DMS 273 (cell line): Measurements from ENCODE around the gene PLEKHG7.

ENCODE experiments used
- DNase-seq: peaks from one replicate; lab custom pipeline; 2025; ENCODE audit not compliant: unreplicated experiment; lab: John Stamatoyannopoulos, UW

The PLEKHG7 gene

GRCh38 chr12:92707926-92708325 is 5.1 kb downstream of the PLEKHG7 start:
- no peak for DNase-seq

- no peak for DNase-seq
Measured at GRCh38 chr12:92715625-92716024, 12.8 kb downstream of the PLEKHG7 start.

- DNase-seq: peak; percentile 17
Measured at GRCh38 chr12:92717202-92717601, 14.4 kb downstream of the PLEKHG7 start.

GRCh38 chr12:92718483-92718990 is 15.7 kb downstream of the PLEKHG7 start:
- no peak for DNase-seq

GRCh38 chr12:92719674-92720073 is 16.9 kb downstream of the PLEKHG7 start:
- no peak for DNase-seq

- no peak for DNase-seq
Measured at GRCh38 chr12:92721130-92721529, 18.3 kb downstream of the PLEKHG7 start.

GRCh38 chr12:92721656-92722055 is 18.9 kb downstream of the PLEKHG7 start:
- DNase-seq: no peak

GRCh38 chr12:92722897-92723296 is 20.1 kb downstream of the PLEKHG7 start:
- no peak for DNase-seq

- no peak for DNase-seq
Measured at GRCh38 chr12:92726850-92727249, 24.1 kb downstream of the PLEKHG7 start.

GRCh38 chr12:92729773-92730305 is 27.1 kb downstream of the PLEKHG7 start:
- no peak for DNase-seq

GRCh38 chr12:92730758-92731157 is 28.0 kb downstream of the PLEKHG7 start:
- no peak for DNase-seq

GRCh38 chr12:92732216-92732615 is 29.4 kb downstream of the PLEKHG7 start:
- DNase-seq: peak; percentile 2

- no peak for DNase-seq
Measured at GRCh38 chr12:92732716-92733115, 29.9 kb downstream of the PLEKHG7 start.

GRCh38 chr12:92733181-92733580 is 30.4 kb downstream of the PLEKHG7 start:
- DNase-seq: no peak

GRCh38 chr12:92733661-92734060 is 30.9 kb downstream of the PLEKHG7 start:
- DNase-seq: no peak

- peak; percentile 47 for DNase-seq
Measured at GRCh38 chr12:92735131-92735721, 32.4 kb downstream of the PLEKHG7 start.

- no peak for DNase-seq
Measured at GRCh38 chr12:92736605-92737004, 33.8 kb downstream of the PLEKHG7 start.

- no peak for DNase-seq
Measured at GRCh38 chr12:92737855-92738850, 35.4 kb downstream of the PLEKHG7 start.

GRCh38 chr12:92739113-92739512 is 36.3 kb downstream of the PLEKHG7 start:
- DNase-seq: peak; percentile 32

- DNase-seq: no peak
Measured at GRCh38 chr12:92740411-92740810, 37.6 kb downstream of the PLEKHG7 start.

- no peak for DNase-seq
Measured at GRCh38 chr12:92743026-92743425, 40.2 kb downstream of the PLEKHG7 start.
